Upper lobe of left lung (tissue), 4 donors: ENCODE measurements around the gene CATSPERB.

Experiments
- CTCF ChIP-seq, 6 experiments: fragments of 450-650 bp in 4 of 6; fragments of 200-600 bp in 2 of 6; sonication (generic) in 2 of 6; IDR thresholded peaks; one replicate each; pipeline ENCODE4 v1.5.1; 2016 to 2019; ENCODE audit warnings: antibody characterized with exemption in 6 of 6
- POLR2AphosphoS5 ChIP-seq, 2 donors: sonication (generic); formaldehyde crosslinking; IDR thresholded peaks; one replicate each; pipeline ENCODE4 v1.5.1; 2017; ENCODE audit warnings: antibody characterized with exemption in 2 of 2

DNA sequence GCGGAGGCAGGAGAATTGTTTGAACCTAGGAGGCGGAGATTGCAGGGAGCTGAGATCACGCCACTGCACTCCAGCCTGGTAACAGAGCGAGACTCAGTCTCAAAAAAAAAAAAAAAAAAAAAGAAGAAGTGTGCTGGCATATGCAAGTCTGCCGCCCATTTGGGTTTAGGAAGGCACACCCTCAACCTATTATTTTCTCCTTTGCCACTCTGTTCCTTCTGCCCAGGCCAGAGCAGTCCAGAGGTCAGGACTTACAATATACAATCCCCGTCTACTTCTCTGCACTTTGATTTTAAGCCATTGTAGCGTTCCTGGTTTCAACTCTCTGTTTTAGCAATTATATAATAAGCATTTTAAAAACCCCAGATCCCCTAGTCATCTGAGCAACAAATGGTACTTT lies 39.8 kb downstream of the CATSPERB start:
- TF ChIP-seq POLR2AphosphoS5 (IDR thresholded peaks at IDR 0.05) (no peak), CTCF (IDR thresholded peaks at IDR 0.05) (no peak)
